ENCODE measurements around the gene SHISA6.

GRCh38 chr17:11598274-11599221 is 357.5 kb downstream of the SHISA6 start, which contains the start of gene DNAH9:
- no peak for TF ChIP-seq POLR2AphosphoS5 (IDR thresholded peaks at IDR 0.05; ENCODE audit: low read depth, low read length)
- TF ChIP-seq SIN3A (IDR thresholded peaks at IDR 0.05; ENCODE audit: borderline replicate concordance, insufficient read depth, low read length), result peak; percentile 43; the same call in 1 of the 2 replicates
- no peak for TF ChIP-seq REST (IDR thresholded peaks at IDR 0.05; ENCODE audit: insufficient read depth in 1 of 2, low read depth in 2 of 2, low read length in 2 of 2)
- TF ChIP-seq TAF1 (IDR thresholded peaks at IDR 0.05; ENCODE audit: borderline replicate concordance, insufficient read depth, low read length), result no peak
- no peak for TF ChIP-seq FOXP2 (optimal IDR thresholded peaks at IDR 0.05; ENCODE audit: borderline replicate concordance, extremely low read depth, extremely low read length, insufficient read depth)

Data from PFSK-1 (cell line).